Astrocyte of the spinal cord (primary cell): ENCODE measurements around the gene POLD1.

Source experiments
- DNase-seq: peaks from one replicate; pipeline ENCODE4 v3.0.0; 2011; ENCODE audit warnings: low read depth, low spot score
- H3K4me3 ChIP-seq: 2 replicates; pipeline ENCODE4 v1.5.1; 2011; ENCODE audit warnings: low read depth, mild to moderate bottlenecking, low read length, moderate library complexity
- in situ Hi-C: cut with HindIII; loops from 2 replicates; pipeline ENCODE4 v1.10.0; 2017; ENCODE audit warnings: low sequenced_read_pairs
- TF ChIP-seq, protein P1 (sequence below): IDR thresholded peaks from 2 replicates; pipeline ENCODE4 v1.5.1; 2012; ENCODE audit warnings: low read depth, mild to moderate bottlenecking, low read length, inconsistent platforms

POLD1 gene

DNA sequence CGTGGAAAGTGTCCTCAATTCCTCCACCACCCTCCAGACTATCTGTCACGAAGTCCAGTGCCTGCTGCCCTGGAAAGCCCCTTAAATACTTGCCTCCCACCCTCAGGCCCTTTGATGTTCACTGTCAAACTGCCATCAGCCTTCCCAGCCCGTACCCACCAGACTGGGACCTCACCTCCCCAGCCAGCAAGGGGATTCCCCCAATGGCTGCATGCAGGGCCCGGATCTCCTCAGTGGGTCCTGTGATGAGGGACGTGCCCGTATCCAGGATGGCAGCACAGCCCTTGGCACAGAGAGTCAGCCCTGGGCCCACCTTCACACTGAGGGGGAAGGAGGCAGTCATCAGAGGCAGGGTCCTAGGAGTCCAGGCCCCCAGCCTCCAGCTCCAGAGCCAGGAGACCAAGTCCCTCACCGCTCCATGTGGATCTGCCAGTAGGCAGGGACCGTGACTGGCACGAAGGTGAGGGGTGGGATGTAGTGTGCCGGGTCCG lies 24.8 kb upstream of the POLD1 start:
- in situ Hi-C loops = no loop called here
- no peak for DNase-seq
- TF ChIP-seq, protein P1, sequence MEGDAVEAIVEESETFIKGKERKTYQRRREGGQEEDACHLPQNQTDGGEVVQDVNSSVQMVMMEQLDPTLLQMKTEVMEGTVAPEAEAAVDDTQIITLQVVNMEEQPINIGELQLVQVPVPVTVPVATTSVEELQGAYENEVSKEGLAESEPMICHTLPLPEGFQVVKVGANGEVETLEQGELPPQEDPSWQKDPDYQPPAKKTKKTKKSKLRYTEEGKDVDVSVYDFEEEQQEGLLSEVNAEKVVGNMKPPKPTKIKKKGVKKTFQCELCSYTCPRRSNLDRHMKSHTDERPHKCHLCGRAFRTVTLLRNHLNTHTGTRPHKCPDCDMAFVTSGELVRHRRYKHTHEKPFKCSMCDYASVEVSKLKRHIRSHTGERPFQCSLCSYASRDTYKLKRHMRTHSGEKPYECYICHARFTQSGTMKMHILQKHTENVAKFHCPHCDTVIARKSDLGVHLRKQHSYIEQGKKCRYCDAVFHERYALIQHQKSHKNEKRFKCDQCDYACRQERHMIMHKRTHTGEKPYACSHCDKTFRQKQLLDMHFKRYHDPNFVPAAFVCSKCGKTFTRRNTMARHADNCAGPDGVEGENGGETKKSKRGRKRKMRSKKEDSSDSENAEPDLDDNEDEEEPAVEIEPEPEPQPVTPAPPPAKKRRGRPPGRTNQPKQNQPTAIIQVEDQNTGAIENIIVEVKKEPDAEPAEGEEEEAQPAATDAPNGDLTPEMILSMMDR = no peak
- no peak overlapping the region for H3K4me3 ChIP-seq

DNA sequence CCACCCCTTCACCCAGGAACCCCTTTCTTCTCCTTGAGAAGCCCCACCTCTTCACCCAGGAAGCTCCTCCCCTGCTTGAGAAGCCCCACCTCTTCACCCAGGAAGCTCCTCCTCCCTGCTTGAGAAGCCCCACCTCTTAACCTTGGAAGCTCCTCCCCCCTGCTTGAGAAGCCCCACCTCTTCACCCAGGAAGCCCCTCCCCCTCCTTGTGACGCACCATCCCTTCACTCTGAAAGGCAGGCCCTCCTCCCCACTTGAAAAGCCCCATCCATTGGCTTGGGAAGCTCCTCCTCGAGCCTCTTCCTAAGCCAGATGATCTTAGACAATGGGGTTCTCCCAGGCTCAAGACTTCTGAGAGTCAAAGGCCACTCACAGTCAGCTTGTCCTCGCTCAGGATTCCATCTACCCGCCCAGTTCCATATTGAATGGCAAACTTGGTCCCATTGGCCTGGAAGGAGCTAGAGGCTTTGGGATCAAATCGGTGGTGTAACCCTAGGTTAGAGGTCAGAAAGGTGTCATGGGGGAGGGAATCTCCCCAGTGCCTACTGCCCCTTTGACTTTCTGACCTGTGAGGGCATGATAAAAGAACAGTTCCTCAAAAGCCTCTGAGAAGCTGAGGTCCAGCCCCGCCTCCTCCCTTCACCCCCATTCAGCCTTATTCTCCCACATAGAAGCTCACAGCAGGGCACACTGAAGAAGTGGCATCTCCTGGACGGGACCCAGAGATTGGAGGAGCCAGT lies 22.7 kb upstream of the POLD1 start:
- no peak for DNase-seq
- in situ Hi-C loops = no loop called here
- no peak overlapping the region for H3K4me3 ChIP-seq

DNA sequence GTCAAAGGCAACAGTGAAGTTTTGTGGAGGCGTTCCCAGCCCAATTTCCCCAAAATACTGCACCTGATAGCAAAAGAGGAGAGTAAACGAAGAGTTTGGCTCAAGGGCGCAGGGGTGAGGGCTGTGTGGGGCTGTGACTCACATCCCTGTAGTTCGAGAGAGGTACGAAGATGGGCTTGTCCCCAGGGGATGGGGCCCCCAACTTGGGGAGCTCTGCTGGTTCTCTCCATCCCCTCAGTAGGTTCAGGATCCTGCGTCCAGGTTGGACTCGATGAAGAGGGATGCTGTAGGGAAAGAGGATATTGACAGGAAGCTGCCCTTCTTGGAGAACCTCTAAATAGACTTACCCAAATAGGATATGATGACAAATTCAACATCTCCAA lies 22.1 kb upstream of the POLD1 start:
- in situ Hi-C loops = no loop called here
- TF ChIP-seq, protein P1 = no peak
- no peak overlapping the region for H3K4me3 ChIP-seq
- no peak for DNase-seq

More for the DNA sequence above, 22.7 kb upstream of the POLD1 start:
- TF ChIP-seq, protein P1 = no peak

DNA sequence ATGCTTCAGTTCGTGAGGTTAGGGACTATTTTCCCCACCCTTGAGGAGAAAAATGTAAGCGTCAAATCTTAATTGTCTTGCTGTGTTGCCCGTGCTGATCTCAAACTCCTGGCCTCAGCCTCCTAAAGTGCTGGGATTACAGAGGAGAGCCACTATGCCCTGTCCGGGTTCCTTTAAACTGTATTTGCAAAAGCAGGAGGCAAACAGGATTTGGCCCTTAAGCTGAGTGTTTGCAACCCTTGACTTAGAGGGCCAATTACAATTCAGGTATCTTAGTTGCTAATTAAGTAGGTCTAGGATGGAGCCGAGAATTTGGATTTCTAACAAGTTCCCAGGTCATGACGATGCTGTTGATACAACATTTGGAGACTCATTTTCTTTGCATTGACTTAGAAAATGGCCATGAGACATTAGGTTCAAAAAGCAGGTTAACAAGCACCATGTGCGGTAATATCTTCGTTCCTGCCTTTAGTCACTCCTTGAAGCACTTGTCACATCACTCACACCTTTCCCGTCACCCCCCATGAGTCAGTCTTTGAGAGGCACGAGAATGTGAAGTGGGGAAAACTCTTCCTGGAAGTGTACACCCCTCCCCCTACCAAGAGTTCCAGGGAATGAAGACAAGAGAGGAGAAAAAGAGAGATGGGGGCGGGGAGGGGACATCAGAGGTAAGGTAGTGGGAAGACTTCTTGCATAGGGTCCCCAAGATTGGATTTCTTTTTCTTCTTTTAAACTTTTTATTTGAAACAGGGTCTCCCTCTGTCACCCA lies 21.3 kb upstream of the POLD1 start:
- DNase-seq = no peak
- TF ChIP-seq, protein P1 = no peak
- in situ Hi-C loops = no loop called here
- H3K4me3 ChIP-seq = no peak overlapping the region

DNA sequence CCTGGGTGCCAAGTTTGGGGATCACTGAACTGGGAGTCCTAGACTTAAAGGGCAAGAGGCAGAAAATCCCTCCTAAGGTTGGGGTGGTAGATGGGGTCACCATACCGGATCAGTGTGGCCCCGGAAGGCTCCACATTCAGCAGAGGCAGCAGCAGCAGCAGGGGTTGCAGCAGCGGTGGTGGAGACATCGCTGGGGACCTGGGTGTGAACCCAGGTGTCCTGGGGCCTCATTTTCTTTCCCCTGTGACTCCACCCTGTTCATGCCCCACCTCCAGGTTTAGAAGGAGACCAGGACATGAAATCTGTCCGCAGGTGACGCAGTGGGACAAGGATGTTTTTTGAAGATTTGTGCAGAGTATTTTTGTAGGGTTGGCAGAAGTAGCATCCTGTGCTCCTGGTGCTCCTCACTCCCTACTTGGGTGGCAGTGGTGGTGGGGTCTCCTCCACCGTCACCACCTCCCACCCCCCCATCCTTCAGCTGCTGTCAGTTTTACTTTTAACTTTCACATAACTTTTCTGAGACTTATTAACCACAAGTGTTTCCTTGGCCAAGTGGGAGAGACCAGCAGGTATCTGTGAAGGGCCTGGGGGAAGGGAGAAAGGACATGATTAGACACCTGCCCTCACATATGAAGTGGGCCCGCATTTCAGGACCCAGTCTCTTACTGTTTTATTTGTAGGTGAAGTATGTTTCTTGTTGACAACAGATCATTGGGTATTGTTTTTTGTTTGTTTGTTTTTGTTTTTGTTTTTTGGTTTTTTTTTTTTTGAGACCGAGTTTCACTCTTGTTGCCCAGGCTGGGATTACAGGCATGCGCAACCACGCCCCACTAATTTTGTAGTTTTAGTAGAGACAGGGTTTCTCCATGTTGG lies 18.5 kb upstream of the POLD1 start, which contains the start of gene NAPSA:
Gene NAPSA, minus strand, starts transcription at position 206 of the 873 bp plus-strand sequence. Its CDS starts 18 bp downstream, at position 188.
- H3K4me3 ChIP-seq = no peak within 1 kb of the TSS
- TF ChIP-seq, protein P1 = no peak
- in situ Hi-C loops = no loop called here
- DNase-seq = no peak
